CD4-positive, alpha-beta T cell treated with Interleukin-12 subunit alpha and Interleukin-12 subunit beta, for 1 hour (primary cell): Measurements from ENCODE around the gene SPEF1.

Source experiments
- DNase-seq: peaks from one replicate; pipeline ENCODE4 v3.0.0-alpha.2; 2020

Gene SPEF1

GRCh38 chr20:3764659-3765058 lies 16.6 kb downstream of the SPEF1 start:
- no peak for DNase-seq

- DNase-seq: no peak
These were observed 17.3 kb downstream of the SPEF1 start for GRCh38 chr20:3763671-3764601.

- DNase-seq: no peak
These were observed 20.4 kb downstream of the SPEF1 start for GRCh38 chr20:3760655-3761348.

GRCh38 chr20:3759884-3760283 lies 21.4 kb downstream of the SPEF1 start:
- no peak for DNase-seq

GRCh38 chr20:3759316-3759823 lies 21.9 kb downstream of the SPEF1 start:
- no peak for DNase-seq

- DNase-seq: no peak
These were observed 22.7 kb downstream of the SPEF1 start for GRCh38 chr20:3758566-3758965.

- no peak for DNase-seq
These were observed 24.0 kb downstream of the SPEF1 start for GRCh38 chr20:3757268-3757667.

GRCh38 chr20:3755814-3756480 lies 25.3 kb downstream of the SPEF1 start:
- DNase-seq: no peak

- no peak for DNase-seq
These were observed 26.0 kb downstream of the SPEF1 start for GRCh38 chr20:3755269-3755668.

- no peak for DNase-seq
These were observed 27.0 kb downstream of the SPEF1 start for GRCh38 chr20:3754276-3754630.

GRCh38 chr20:3753501-3754275 lies 27.6 kb downstream of the SPEF1 start:
- DNase-seq: no peak

GRCh38 chr20:3753098-3753497 lies 28.1 kb downstream of the SPEF1 start:
- DNase-seq: peak; percentile 74

GRCh38 chr20:3752386-3752759 lies 28.9 kb downstream of the SPEF1 start:
- no peak for DNase-seq

GRCh38 chr20:3751675-3752385 lies 29.4 kb downstream of the SPEF1 start:
- DNase-seq: peak; percentile 71

GRCh38 chr20:3751305-3751674 lies 30.0 kb downstream of the SPEF1 start:
- no peak for DNase-seq

GRCh38 chr20:3749689-3750531 lies 31.3 kb downstream of the SPEF1 start:
- peak; percentile 33 for DNase-seq

- no peak for DNase-seq
These were observed 32.1 kb downstream of the SPEF1 start for GRCh38 chr20:3749087-3749688.

GRCh38 chr20:3748073-3748472 lies 33.2 kb downstream of the SPEF1 start:
- DNase-seq: no peak

- no peak for DNase-seq
These were observed 33.8 kb downstream of the SPEF1 start for GRCh38 chr20:3747471-3747870.

- no peak for DNase-seq
These were observed 35.5 kb downstream of the SPEF1 start for GRCh38 chr20:3745686-3746173.
